ENCODE results near the gene SMIM41.
A peak's percentile ranks its signal among the peaks of the same experiment; 100 is the strongest.

SMIM41 gene

DNA sequence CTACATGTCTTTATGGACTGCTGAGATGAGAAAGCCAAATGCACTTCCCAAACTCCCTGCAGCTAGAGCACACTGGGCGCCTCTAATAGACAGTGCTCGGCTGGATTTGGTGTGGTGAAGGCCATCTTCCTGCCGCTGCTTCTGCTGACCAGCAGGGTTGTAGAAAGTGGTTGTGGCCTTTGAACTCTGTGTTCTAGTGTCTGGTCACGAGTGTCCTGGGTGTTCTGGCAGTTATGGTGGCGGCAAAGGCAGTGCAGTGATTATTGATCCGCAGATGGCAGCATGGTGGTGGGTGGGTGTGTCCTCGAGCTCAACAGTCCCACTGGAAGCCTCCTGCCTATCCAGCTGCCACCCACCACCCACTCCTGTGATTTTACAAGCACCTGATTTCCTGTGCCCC is 43.4 kb downstream of the SMIM41 start:
- no peak overlapping the region for H3K27ac ChIP-seq (ENCODE audit: low read depth, low read length)
- H3K27me3 ChIP-seq (ENCODE audit: control insufficient read depth, low read length): no peaks in the 10 kb centered on the region
- no peak overlapping the region for H3K4me3 ChIP-seq (ENCODE audit: low read length)
- H3K4me2 ChIP-seq (ENCODE audit: low read length): no peak overlapping the region
- H3F3A ChIP-seq (ENCODE audit: control insufficient read depth, insufficient read depth): peaks cover 13% of the 10 kb centered on the region
- no peaks in the 10 kb centered on the region for H3K9me3 ChIP-seq (ENCODE audit: control insufficient read depth, insufficient read depth, low read length)
- H3K9me2 ChIP-seq (replicated peaks; ENCODE audit: control insufficient read depth, low read length): no peaks in the 10 kb centered on the region
- 0 out of 2 replicates have a peak, but pooled peaks cover 3% of the 10 kb centered on the region for H3K36me3 ChIP-seq (ENCODE audit: control insufficient read depth, low read length)
- no peaks in the 10 kb centered on the region for H4K20me1 ChIP-seq (ENCODE audit: control insufficient read depth, insufficient read depth, low read depth, low read length)
- no peaks in the 10 kb centered on the region for H3K79me2 ChIP-seq (ENCODE audit: control insufficient read depth, low read length)
- TF ChIP-seq, protein P1, sequence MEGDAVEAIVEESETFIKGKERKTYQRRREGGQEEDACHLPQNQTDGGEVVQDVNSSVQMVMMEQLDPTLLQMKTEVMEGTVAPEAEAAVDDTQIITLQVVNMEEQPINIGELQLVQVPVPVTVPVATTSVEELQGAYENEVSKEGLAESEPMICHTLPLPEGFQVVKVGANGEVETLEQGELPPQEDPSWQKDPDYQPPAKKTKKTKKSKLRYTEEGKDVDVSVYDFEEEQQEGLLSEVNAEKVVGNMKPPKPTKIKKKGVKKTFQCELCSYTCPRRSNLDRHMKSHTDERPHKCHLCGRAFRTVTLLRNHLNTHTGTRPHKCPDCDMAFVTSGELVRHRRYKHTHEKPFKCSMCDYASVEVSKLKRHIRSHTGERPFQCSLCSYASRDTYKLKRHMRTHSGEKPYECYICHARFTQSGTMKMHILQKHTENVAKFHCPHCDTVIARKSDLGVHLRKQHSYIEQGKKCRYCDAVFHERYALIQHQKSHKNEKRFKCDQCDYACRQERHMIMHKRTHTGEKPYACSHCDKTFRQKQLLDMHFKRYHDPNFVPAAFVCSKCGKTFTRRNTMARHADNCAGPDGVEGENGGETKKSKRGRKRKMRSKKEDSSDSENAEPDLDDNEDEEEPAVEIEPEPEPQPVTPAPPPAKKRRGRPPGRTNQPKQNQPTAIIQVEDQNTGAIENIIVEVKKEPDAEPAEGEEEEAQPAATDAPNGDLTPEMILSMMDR (IDR thresholded peaks at IDR 0.05; ENCODE audit: low read depth, low read length, poor library complexity, severe bottlenecking): no peak
- no peak for TF ChIP-seq EZH2phosphoT487 (IDR thresholded peaks at IDR 0.05; ENCODE audit: borderline replicate concordance, low read length)
- peaks cover 64% of the 10 kb centered on the region for H3K4me1 ChIP-seq (ENCODE audit: control insufficient read depth, low read length)

- Histone ChIP-seq H3K9me3 (ENCODE audit: control insufficient read depth, insufficient read depth, low read length) (no peaks in the 10 kb centered on the region), H3K9me2 (replicated peaks; ENCODE audit: control insufficient read depth, low read length) (no peaks in the 10 kb centered on the region), H3K4me3 (ENCODE audit: low read length) (peak overlapping the region; percentile 35), H3K4me2 (ENCODE audit: low read length) (peak overlapping the region; percentile 55), H3K27ac (ENCODE audit: low read depth, low read length) (no peak overlapping the region), H4K20me1 (ENCODE audit: control insufficient read depth, insufficient read depth, low read depth, low read length) (no peaks in the 10 kb centered on the region), H3K27me3 (ENCODE audit: control insufficient read depth, low read length) (no peaks in the 10 kb centered on the region), H3K36me3 (ENCODE audit: control insufficient read depth, low read length) (0 out of 2 replicates have a peak, but pooled peaks cover 3% of the 10 kb centered on the region), H3K79me2 (ENCODE audit: control insufficient read depth, low read length) (no peaks in the 10 kb centered on the region), H3K4me1 (ENCODE audit: control insufficient read depth, low read length) (peaks cover 57% of the 10 kb centered on the region), H3F3A (ENCODE audit: control insufficient read depth, insufficient read depth) (peaks cover 12% of the 10 kb centered on the region)
- TF ChIP-seq EZH2phosphoT487 (IDR thresholded peaks at IDR 0.05; ENCODE audit: borderline replicate concordance, low read length): no peak
- TF ChIP-seq, protein P1 (IDR thresholded peaks at IDR 0.05; ENCODE audit: low read depth, low read length, poor library complexity, severe bottlenecking): no peak
Observed at GRCh38 chr12:52123487-52124186, 44.1 kb downstream of the SMIM41 start.

- Histone ChIP-seq H3K4me2 (ENCODE audit: low read length) (no peak overlapping the region), H3K4me3 (ENCODE audit: low read length) (no peak overlapping the region), H3K27ac (ENCODE audit: low read depth, low read length) (no peak overlapping the region)
Observed at GRCh38 chr12:52125476-52125900, 46.0 kb downstream of the SMIM41 start.

GRCh38 chr12:52126050-52126604 is 46.6 kb downstream of the SMIM41 start:
- H3K27ac ChIP-seq (ENCODE audit: low read depth, low read length): no peak overlapping the region
- H3K36me3 ChIP-seq (ENCODE audit: control insufficient read depth, low read length): no peaks in the 10 kb centered on the region
- H3K9me3 ChIP-seq (ENCODE audit: control insufficient read depth, insufficient read depth, low read length): no peaks in the 10 kb centered on the region
- H3F3A ChIP-seq (ENCODE audit: control insufficient read depth, insufficient read depth): 0 out of 2 replicates have a peak, but pooled peaks cover 4% of the 10 kb centered on the region
- H3K27me3 ChIP-seq (ENCODE audit: control insufficient read depth, low read length): no peaks in the 10 kb centered on the region
- no peaks in the 10 kb centered on the region for H3K9me2 ChIP-seq (replicated peaks; ENCODE audit: control insufficient read depth, low read length)
- no peak for TF ChIP-seq EZH2phosphoT487 (IDR thresholded peaks at IDR 0.05; ENCODE audit: borderline replicate concordance, low read length)
- TF ChIP-seq, protein P1 (IDR thresholded peaks at IDR 0.05; ENCODE audit: low read depth, low read length, poor library complexity, severe bottlenecking): no peak
- H3K4me2 ChIP-seq (ENCODE audit: low read length): no peak overlapping the region
- no peak overlapping the region for H3K4me3 ChIP-seq (ENCODE audit: low read length)
- no peaks in the 10 kb centered on the region for H4K20me1 ChIP-seq (ENCODE audit: control insufficient read depth, insufficient read depth, low read depth, low read length)
- H3K79me2 ChIP-seq (ENCODE audit: control insufficient read depth, low read length): no peaks in the 10 kb centered on the region
- peaks cover 35% of the 10 kb centered on the region for H3K4me1 ChIP-seq (ENCODE audit: control insufficient read depth, low read length)

More at GRCh38 chr12:52125476-52125900, 46.0 kb downstream of the SMIM41 start:
- no peaks in the 10 kb centered on the region for H3K36me3 ChIP-seq (ENCODE audit: control insufficient read depth, low read length)
- H3K79me2 ChIP-seq (ENCODE audit: control insufficient read depth, low read length): no peaks in the 10 kb centered on the region
- H3K27me3 ChIP-seq (ENCODE audit: control insufficient read depth, low read length): no peaks in the 10 kb centered on the region
- no peaks in the 10 kb centered on the region for H4K20me1 ChIP-seq (ENCODE audit: control insufficient read depth, insufficient read depth, low read depth, low read length)
- no peaks in the 10 kb centered on the region for H3K9me2 ChIP-seq (replicated peaks; ENCODE audit: control insufficient read depth, low read length)
- no peak for TF ChIP-seq EZH2phosphoT487 (IDR thresholded peaks at IDR 0.05; ENCODE audit: borderline replicate concordance, low read length)
- no peaks in the 10 kb centered on the region for H3K9me3 ChIP-seq (ENCODE audit: control insufficient read depth, insufficient read depth, low read length)
- H3K4me1 ChIP-seq (ENCODE audit: control insufficient read depth, low read length): peaks cover 39% of the 10 kb centered on the region
- H3F3A ChIP-seq (ENCODE audit: control insufficient read depth, insufficient read depth): 0 out of 2 replicates have a peak, but pooled peaks cover 4% of the 10 kb centered on the region

Data from DOHH2 (cell line).